Hepatocyte (in vitro differentiated cells): ENCODE data around the gene DSCAM.

Experiments
- CTCF ChIP-seq: fragments of 200-600 bp; sonication (generic); IDR thresholded peaks from 2 replicates; pipeline ENCODE4 v1.5.1; 2016; ENCODE audit warnings: antibody characterized with exemption, mild to moderate bottlenecking; ENCODE audit not compliant: poor library complexity
- EZH2 ChIP-seq: fragments of 200-600 bp; sonication (generic); IDR thresholded peaks from 2 replicates; pipeline ENCODE4 v1.6.1; 2016; ENCODE audit warnings: antibody characterized with exemption, mild to moderate bottlenecking, borderline replicate concordance

- TF ChIP-seq EZH2 (no peak), CTCF (no peak)
Observed at GRCh38 chr21:40842197-40842552, 4.8 kb downstream of the DSCAM start.
